CD4-positive, alpha-beta memory T cell (primary cell): Measurements from ENCODE around the gene TNFRSF14. TPM values are rescaled to one million over a fixed set of nuclear protein-coding genes. Genes with fewer than 3 reads are reported as not detected.
"Not testable (repeated sequence)": the region's sequence is repeated elsewhere in the genome, so short reads cannot be mapped to it uniquely, and the experiment has no call there.

Experiments
- CTCF ChIA-PET: fragments of 350-600 bp; sonication (Branson Sonifier 250); formaldehyde crosslinking; loops from one replicate; lab custom pipeline; 2021; ENCODE audit warnings: inconsistent platforms; ENCODE audit not compliant: partially characterized antibody; lab: Charles Lee
- POLR2A ChIA-PET: fragments of 350-600 bp; sonication (Branson Sonifier 250); formaldehyde crosslinking; loops from one replicate; lab custom pipeline; 2021; ENCODE audit not compliant: partially characterized antibody; lab: Charles Lee
- DNase-seq, 5 donors: peaks; one replicate each; pipeline versions ENCODE4 v3.0.0 to v3.0.0-alpha.2; 2020 to 2022; ENCODE audit warnings: mixed read lengths in 1 of 5
- H3K27ac ChIP-seq: one replicate; pipeline ENCODE4 v1.7.0; 2013; ENCODE audit warnings: low read depth, low read length
- H3K27me3 ChIP-seq: 2 replicates; pipeline ENCODE4 v1.7.0; 2013; ENCODE audit warnings: mild to moderate bottlenecking, low read length, moderate library complexity; ENCODE audit not compliant: insufficient read depth
- H3K36me3 ChIP-seq: 2 replicates; pipeline ENCODE4 v1.7.0; 2013; ENCODE audit warnings: mild to moderate bottlenecking, low read length, moderate library complexity; ENCODE audit not compliant: insufficient read depth
- H3K4me1 ChIP-seq: 2 replicates; pipeline ENCODE4 v1.7.0; 2013; ENCODE audit warnings: mild to moderate bottlenecking, low read length, moderate library complexity; ENCODE audit not compliant: insufficient read depth
- H3K4me3 ChIP-seq, 2 donors: one replicate each; pipeline ENCODE4 v1.7.0; 2013; ENCODE audit warnings: low read length in 2 of 2, mild to moderate bottlenecking in 1 of 2
- H3K9me3 ChIP-seq, 2 donors: one replicate each; pipeline ENCODE4 v1.7.0; 2013; ENCODE audit warnings: low read length in 2 of 2, control low read depth in 1 of 2; ENCODE audit not compliant: control insufficient read depth in 1 of 2
- H3K27ac Mint-ChIP-seq, 7 donors: one replicate each; pipeline ENCODE4 v1.8.0; 2020 to 2021; ENCODE audit warnings: mixed read lengths in 7 of 7, mild to moderate bottlenecking in 6 of 7, inconsistent platforms in 3 of 7, moderate library complexity in 3 of 7
- H3K27me3 Mint-ChIP-seq, 2 donors: one replicate each; pipeline ENCODE4 v1.8.0; 2020 to 2021; ENCODE audit warnings: mixed read lengths in 2 of 2
- H3K36me3 Mint-ChIP-seq, 2 donors: one replicate each; pipeline ENCODE4 v1.8.0; 2020 to 2021; ENCODE audit warnings: mixed read lengths in 2 of 2, inconsistent platforms in 1 of 2, mild to moderate bottlenecking in 1 of 2
- H3K4me1 Mint-ChIP-seq, 4 donors: one replicate each; pipeline ENCODE4 v1.8.0; 2020 to 2021; ENCODE audit warnings: mixed read lengths in 4 of 4, mild to moderate bottlenecking in 1 of 4
- H3K4me3 Mint-ChIP-seq, 8 donors: one replicate each; pipeline ENCODE4 v1.8.0; 2020 to 2021; ENCODE audit warnings: mixed read lengths in 8 of 8, mild to moderate bottlenecking in 7 of 8, moderate library complexity in 6 of 8, inconsistent platforms in 3 of 8
- H3K9me3 Mint-ChIP-seq, 8 donors: one replicate each; pipeline ENCODE4 v1.8.0; 2020 to 2021; ENCODE audit warnings: mixed read lengths in 8 of 8, mild to moderate bottlenecking in 5 of 8, inconsistent platforms in 3 of 8, moderate library complexity in 1 of 8
- intact Hi-C: fragments of 100-400 bp; cut with micrococcal nuclease; formaldehyde crosslinking; loops from one replicate; pipeline ENCODE4 v1.15.1; 2023
- polyA plus RNA-seq, 2 donors: library from polyadenylated mRNA; unstranded; fragments of 300-500 nt; fragmentation: Illumina TruSeq; gene quantifications; one replicate each; pipeline ENCODE4 v1.2.3, GENCODE V29; 2021
- total RNA-seq, 2 experiments: library from RNA; stranded (reverse); gene quantifications; one replicate each; pipeline ENCODE4 v1.2.3, GENCODE V29; 2021

Gene TNFRSF14
- total and polyA plus RNA-seq, 4 experiments from 2014 or later, result 59.6 to 173 (median 118) TPM

GRCh38 chr1:2564006-2564814 is 8.0 kb downstream of the TNFRSF14 start:
- ChIA-PET CTCF (interaction anchor here (1.2 kb wide), 1 partner anchor 21 kb away, joined by 3 read pairs; no protein-coding TSS in a partner anchor), POLR2A (interaction anchor here (1.6 to 11.5 kb wide), 3 partner anchors 9 to 20 kb away, joined by 13 to 145 read pairs (median 59); partner anchors contain the start of gene TNFRSF14)
- peaks cover 4 to 25% of the 10 kb centered on the region in 2 donors for H3K36me3 Mint-ChIP-seq
- H3K4me1 ChIP-seq, result peaks cover under 1% of the 10 kb centered on the region
- H3K9me3 ChIP-seq, result no peaks in the 10 kb centered on the region
- intact Hi-C loops, result no loop called here
- H3K27ac ChIP-seq, result no peak overlapping the region
- H3K4me1 Mint-ChIP-seq, result peaks cover 0 to 7% (median 4%) of the 10 kb centered on the region in 4 donors
- H3K36me3 ChIP-seq, result peaks cover 19% of the 10 kb centered on the region
- no peaks in the 10 kb centered on the region for H3K27me3 Mint-ChIP-seq
- H3K27ac Mint-ChIP-seq, result peak overlapping the region in 1 of 7 donors; percentile 35
- no peaks in the 10 kb centered on the region for H3K27me3 ChIP-seq
- H3K9me3 Mint-ChIP-seq, result no peaks in the 10 kb centered on the region
- H3K4me3 Mint-ChIP-seq, result no peak overlapping the region
- no peak overlapping the region for H3K4me3 ChIP-seq
- no peak for DNase-seq

DNA sequence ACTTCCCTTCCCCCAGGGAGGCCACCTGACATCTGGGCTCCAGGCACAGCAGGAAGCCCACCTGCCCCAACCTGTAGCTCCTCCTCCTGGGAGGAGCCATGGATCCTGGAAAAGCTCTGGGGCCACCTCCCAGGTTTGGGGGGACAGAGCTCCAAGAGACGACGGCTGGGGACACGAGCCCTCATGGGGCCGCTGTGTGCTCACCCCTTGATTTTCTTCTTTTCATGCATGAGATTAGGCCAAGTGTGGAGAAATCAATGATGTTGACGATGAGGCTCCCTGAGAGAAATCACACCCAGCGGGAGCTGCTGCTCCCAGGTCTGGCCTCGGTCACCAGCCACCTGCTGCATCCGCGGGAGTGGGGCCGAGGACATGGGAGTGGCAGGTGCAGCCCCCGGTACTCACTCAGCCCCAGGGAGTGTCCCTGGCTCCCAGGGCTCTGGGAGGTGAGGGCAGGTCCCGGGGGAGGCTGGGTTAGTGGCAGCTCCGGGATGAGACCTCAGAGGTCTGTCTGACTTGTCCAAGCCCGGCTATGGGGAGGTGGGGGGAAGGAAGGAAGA is 8.7 kb downstream of the TNFRSF14 start:
- Mint-ChIP-seq H3K4me3 (no peak overlapping the region), H3K4me1 (peaks cover 0 to 6% (median 3%) of the 10 kb centered on the region in 4 donors), H3K27me3 (no peaks in the 10 kb centered on the region), H3K27ac (peak overlapping the region in 1 of 7 donors; percentile 24), H3K9me3 (no peaks in the 10 kb centered on the region), H3K36me3 (peaks cover 4 to 23% of the 10 kb centered on the region in 2 donors)
- no peak for DNase-seq
- CTCF ChIA-PET, result interaction anchor here (1.2 kb wide), 1 partner anchor 20 kb away, joined by 3 read pairs; no protein-coding TSS in a partner anchor
- Histone ChIP-seq H3K36me3 (peaks cover 19% of the 10 kb centered on the region), H3K4me1 (no peaks in the 10 kb centered on the region), H3K9me3 (no peaks in the 10 kb centered on the region), H3K27me3 (no peaks in the 10 kb centered on the region), H3K27ac (no peak overlapping the region), H3K4me3 (no peak overlapping the region)
- intact Hi-C loops, result no loop called here
- POLR2A ChIA-PET, result interaction anchor here (1.6 to 11.5 kb wide), 3 partner anchors 9 to 19 kb away, joined by 13 to 145 read pairs (median 59); partner anchors contain the start of gene TNFRSF14

GRCh38 chr1:2566101-2567045 is 10.2 kb downstream of the TNFRSF14 start:
- CTCF ChIA-PET, result interaction anchor here (0.6 kb wide), 1 partner anchor 321 kb away, joined by 4 read pairs; no protein-coding TSS in a partner anchor

GRCh38 chr1:2567083-2567679 is 11.0 kb downstream of the TNFRSF14 start:
- intact Hi-C loops, result no loop called here
- Histone ChIP-seq H3K27me3 (no peaks in the 10 kb centered on the region), H3K4me3 (no peak overlapping the region), H3K36me3 (peaks cover 12% of the 10 kb centered on the region), H3K9me3 (no peaks in the 10 kb centered on the region), H3K27ac (no peak overlapping the region), H3K4me1 (no peaks in the 10 kb centered on the region)
- no peaks in the 10 kb centered on the region for H3K27me3 Mint-ChIP-seq
- peaks cover 0 to 4% (median 0%) of the 10 kb centered on the region in 4 donors for H3K4me1 Mint-ChIP-seq
- no peak overlapping the region for H3K4me3 Mint-ChIP-seq
- CTCF ChIA-PET, result no interaction called here
- no peak overlapping the region for H3K27ac Mint-ChIP-seq
- H3K36me3 Mint-ChIP-seq, result peaks cover 0 to 11% of the 10 kb centered on the region in 2 donors
- POLR2A ChIA-PET, result interaction anchor here (0.6 kb wide), 1 partner anchor 954 kb away, joined by 3 read pairs; no protein-coding TSS in a partner anchor
- DNase-seq, result no peak
- no peaks in the 10 kb centered on the region for H3K9me3 Mint-ChIP-seq

More at GRCh38 chr1:2566101-2567045, 10.2 kb downstream of the TNFRSF14 start:
- no peak overlapping the region for H3K27ac ChIP-seq
- H3K4me1 ChIP-seq, result no peaks in the 10 kb centered on the region
- no peaks in the 10 kb centered on the region for H3K9me3 ChIP-seq
- no peaks in the 10 kb centered on the region for H3K27me3 ChIP-seq
- H3K4me1 Mint-ChIP-seq, result peaks cover 0 to 4% (median 1%) of the 10 kb centered on the region in 4 donors
- intact Hi-C loops, result no loop called here
- DNase-seq, result no peak
- H3K4me3 ChIP-seq, result no peak overlapping the region
- H3K4me3 Mint-ChIP-seq, result no peak overlapping the region
- peak overlapping the region in 2 of 7 donors; percentile 13 to 70 for H3K27ac Mint-ChIP-seq
- H3K36me3 ChIP-seq, result peaks cover 16% of the 10 kb centered on the region
- POLR2A ChIA-PET, result interaction anchor here (0.6 to 6.3 kb wide), 2 partner anchors 18 to 953 kb away, joined by 3 to 59 read pairs; no protein-coding TSS in a partner anchor
- no peaks in the 10 kb centered on the region for H3K27me3 Mint-ChIP-seq
- peaks cover under 1 to 14% of the 10 kb centered on the region in 2 donors for H3K36me3 Mint-ChIP-seq
- no peaks in the 10 kb centered on the region for H3K9me3 Mint-ChIP-seq

- H3K27ac ChIP-seq, H3K9me3 ChIP-seq, H3K4me3 Mint-ChIP-seq, H3K36me3 Mint-ChIP-seq, H3K27me3 Mint-ChIP-seq, CTCF ChIA-PET, H3K4me1 Mint-ChIP-seq, DNase-seq, H3K4me3 ChIP-seq, H3K27ac Mint-ChIP-seq, H3K27me3 ChIP-seq, intact Hi-C loops, H3K9me3 Mint-ChIP-seq, H3K36me3 ChIP-seq, H3K4me1 ChIP-seq: not testable (repeated sequence)
- POLR2A ChIA-PET, result interaction anchor here (0.7 kb wide), 1 partner anchor 18 kb away, joined by 3 read pairs; no protein-coding TSS in a partner anchor
These were observed 12.1 kb downstream of the TNFRSF14 start for GRCh38 chr1:2568187-2568816.

DNA sequence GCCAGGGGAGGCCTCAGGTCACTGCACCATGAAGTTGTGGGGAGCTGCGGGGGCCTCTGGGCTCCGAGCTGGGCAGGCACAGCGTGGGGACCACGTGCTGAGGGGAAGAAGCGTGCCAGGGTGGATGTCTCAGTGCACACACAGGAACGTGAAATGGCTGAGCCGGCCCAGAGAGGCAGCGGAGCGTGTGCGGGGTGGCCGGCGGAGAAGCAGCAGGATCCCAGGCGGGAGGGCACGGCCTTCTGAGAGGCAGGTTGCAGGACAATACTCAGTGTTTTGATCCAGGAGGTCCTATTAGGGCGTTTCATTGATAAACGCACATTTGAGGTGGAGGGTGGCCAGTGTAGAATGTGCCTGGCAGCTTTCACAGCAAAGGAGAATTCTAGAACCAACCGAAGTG is 12.9 kb downstream of the TNFRSF14 start:
- no peak overlapping the region for H3K27ac Mint-ChIP-seq
- Histone ChIP-seq H3K27me3 (no peaks in the 10 kb centered on the region), H3K36me3 (no peaks in the 10 kb centered on the region), H3K4me1 (no peaks in the 10 kb centered on the region), H3K4me3 (no peak overlapping the region), H3K27ac (no peak overlapping the region), H3K9me3 (no peaks in the 10 kb centered on the region)
- intact Hi-C loops, result no loop called here
- DNase-seq, result no peak
- ChIA-PET POLR2A (interaction anchor here (0.7 kb wide), 1 partner anchor 13 kb away, joined by 3 read pairs; the partner anchor contains the start of gene TNFRSF14), CTCF (no interaction called here)
- no peaks in the 10 kb centered on the region for H3K27me3 Mint-ChIP-seq
- H3K36me3 Mint-ChIP-seq, result peaks cover 2 to 4% of the 10 kb centered on the region in 2 donors
- H3K9me3 Mint-ChIP-seq, result peaks cover 0 to 14% (median 5%) of the 10 kb centered on the region in 8 donors
- H3K4me3 Mint-ChIP-seq, result no peak overlapping the region
- H3K4me1 Mint-ChIP-seq, result peaks cover 1 to 8% (median 4%) of the 10 kb centered on the region in 4 donors
